Measurements from ENCODE around the gene SFXN2. TPM values are rescaled to one million over a fixed set of nuclear protein-coding genes. Genes with fewer than 3 reads are reported as not detected.
A peak's percentile ranks its signal among the peaks of the same experiment; 100 is the strongest.

SFXN2 gene
- total and polyA plus RNA-seq, 4 experiments from 2014 or later: 9.5 to 21.7 (median 15.8) TPM

DNA sequence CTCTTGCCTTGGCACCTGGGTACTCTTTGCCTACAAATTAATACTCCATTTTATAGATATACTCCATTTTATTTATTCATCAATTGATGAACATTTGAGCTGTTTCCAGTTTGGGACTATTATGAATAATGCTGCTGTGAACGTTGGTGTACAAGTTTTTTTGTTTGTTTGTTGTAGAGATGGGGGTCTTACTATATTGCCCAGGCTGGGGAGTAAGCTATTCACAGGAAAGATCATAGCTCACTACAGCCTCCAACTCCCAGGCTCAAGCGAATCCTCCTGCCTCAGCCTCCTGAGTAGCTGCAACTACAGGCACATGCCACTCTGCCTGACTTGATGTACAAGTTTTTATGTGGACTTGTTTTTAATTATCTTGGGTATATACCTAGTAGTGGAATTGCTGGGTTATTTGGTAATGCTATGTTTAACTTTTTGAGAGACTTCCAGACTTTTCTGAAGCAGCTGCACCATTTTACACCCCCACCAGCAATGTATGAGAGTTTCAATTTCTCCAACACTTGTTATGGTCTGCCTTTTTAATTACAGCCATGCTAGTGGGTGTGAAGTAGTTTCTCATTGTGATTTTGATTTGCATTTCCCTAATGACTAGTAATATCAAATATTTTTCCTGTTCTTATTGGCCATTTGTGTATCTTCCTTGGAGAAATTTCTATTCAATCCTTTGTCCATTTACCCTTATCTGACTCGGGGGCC, 45.2 kb downstream of the SFXN2 start:
- Histone ChIP-seq H3K36me3 (ENCODE audit: insufficient read depth, low read length) (no peaks in the 10 kb centered on the region), H3K4me1 (ENCODE audit: insufficient read depth, low read length) (peaks cover 15% of the 10 kb centered on the region), H3K4me3 (ENCODE audit: low read length in 2 of 2) (no peak overlapping the region), H3K27me3 (ENCODE audit: insufficient read depth, low read length) (no peaks in the 10 kb centered on the region), H3K27ac (ENCODE audit: low read depth, low read length) (no peak overlapping the region), H3K9me3 (ENCODE audit: control insufficient read depth in 1 of 2, low read length in 2 of 2) (no peaks in the 10 kb centered on the region)
- intact Hi-C loops (cut with micrococcal nuclease): no loop called here
- POLR2A ChIA-PET (ENCODE audit: partially characterized antibody): interaction anchor here (0.6 to 1.6 kb wide), 2 partner anchors 16 to 114 kb away, joined by 3 to 4 read pairs; partner anchors contain the start of gene WBP1L
- Mint-ChIP-seq H3K27ac (no peak overlapping the region), H3K36me3 (peaks cover 23 to 31% of the 10 kb centered on the region in 2 donors), H3K9me3 (no peaks in the 10 kb centered on the region), H3K4me3 (no peak overlapping the region), H3K27me3 (no peaks in the 10 kb centered on the region), H3K4me1 (peaks cover 16 to 43% (median 27%) of the 10 kb centered on the region in 4 donors)
- no peak for DNase-seq
- CTCF ChIA-PET (ENCODE audit: partially characterized antibody): interaction anchor here (1.1 to 1.5 kb wide), 2 partner anchors 8 to 45 kb away, joined by 3 to 5 read pairs; partner anchors contain the start of genes ARL3 and SFXN2

GRCh38 chr10:102761981-102762380, 47.5 kb downstream of the SFXN2 start:
- no peaks in the 10 kb centered on the region for H3K36me3 ChIP-seq (ENCODE audit: insufficient read depth, low read length)
- H3K36me3 Mint-ChIP-seq: peaks cover 26 to 33% of the 10 kb centered on the region in 2 donors
- no peaks in the 10 kb centered on the region for H3K9me3 Mint-ChIP-seq
- no peaks in the 10 kb centered on the region for H3K9me3 ChIP-seq (ENCODE audit: control insufficient read depth in 1 of 2, low read length in 2 of 2)
- no peaks in the 10 kb centered on the region for H3K27me3 ChIP-seq (ENCODE audit: insufficient read depth, low read length)
- H3K4me3 Mint-ChIP-seq: no peak overlapping the region
- H3K27me3 Mint-ChIP-seq: no peaks in the 10 kb centered on the region
- H3K4me1 Mint-ChIP-seq: peaks cover 22 to 39% (median 32%) of the 10 kb centered on the region in 4 donors
- peak overlapping the region in 1 of 7 donors; percentile 8 for H3K27ac Mint-ChIP-seq
- H3K4me1 ChIP-seq (ENCODE audit: insufficient read depth, low read length): peaks cover 16% of the 10 kb centered on the region
- H3K4me3 ChIP-seq (ENCODE audit: low read length in 2 of 2): no peak overlapping the region
- intact Hi-C loops (cut with micrococcal nuclease): no loop called here
- no peak for DNase-seq
- ChIA-PET CTCF (ENCODE audit: partially characterized antibody) (no interaction called here), POLR2A (ENCODE audit: partially characterized antibody) (no interaction called here)
- no peak overlapping the region for H3K27ac ChIP-seq (ENCODE audit: low read depth, low read length)

DNA sequence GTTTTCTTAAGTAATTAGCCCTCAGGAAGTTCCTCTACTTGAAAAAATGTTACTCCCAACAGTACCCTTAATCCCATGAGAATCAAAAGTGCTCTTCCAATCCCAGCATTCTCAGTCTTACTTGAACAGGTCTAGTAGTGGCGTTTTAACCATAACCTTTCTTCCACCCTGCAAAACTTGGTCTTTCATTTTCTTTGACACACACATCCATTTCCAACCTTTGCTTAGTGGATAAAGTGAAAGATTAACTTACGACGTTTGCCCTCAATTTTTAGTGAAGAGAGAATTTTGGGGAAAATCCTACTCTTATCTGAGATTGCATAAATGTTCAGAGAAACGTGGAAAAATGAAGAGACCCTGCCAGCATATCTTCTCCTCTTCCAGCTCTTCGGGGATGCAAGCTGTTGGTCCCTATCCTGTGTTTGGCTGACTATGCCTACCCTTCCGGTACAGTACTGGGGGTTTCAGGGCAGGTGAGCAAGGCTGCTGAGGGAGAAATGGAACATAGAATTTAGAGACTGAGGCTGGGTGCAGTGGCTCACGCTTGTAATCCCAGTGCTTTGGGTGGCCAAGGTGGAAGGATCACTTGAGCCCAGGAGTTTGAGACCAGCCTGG, 48.1 kb downstream of the SFXN2 start:
- peaks cover 26 to 32% of the 10 kb centered on the region in 2 donors for H3K36me3 Mint-ChIP-seq
- H3K9me3 ChIP-seq (ENCODE audit: control insufficient read depth in 1 of 2, low read length in 2 of 2): no peaks in the 10 kb centered on the region
- peak overlapping the region in 1 of 7 donors; percentile 66 for H3K27ac Mint-ChIP-seq
- CTCF ChIA-PET (ENCODE audit: partially characterized antibody): interaction anchor here (2.8 kb wide), 1 partner anchor 9 kb away, joined by 15 read pairs; no protein-coding TSS in a partner anchor
- no peaks in the 10 kb centered on the region for H3K27me3 Mint-ChIP-seq
- H3K27me3 ChIP-seq (ENCODE audit: insufficient read depth, low read length): no peaks in the 10 kb centered on the region
- no peak for DNase-seq
- POLR2A ChIA-PET (ENCODE audit: partially characterized antibody): interaction anchor here (0.7 kb wide), 1 partner anchor 258 kb away, joined by 3 read pairs; the partner anchor contains the start of gene SUFU
- intact Hi-C loops (cut with micrococcal nuclease): no loop called here
- no peak overlapping the region for H3K4me3 ChIP-seq (ENCODE audit: low read length in 2 of 2)
- peaks cover 16% of the 10 kb centered on the region for H3K4me1 ChIP-seq (ENCODE audit: insufficient read depth, low read length)
- peaks cover 22 to 40% (median 31%) of the 10 kb centered on the region in 4 donors for H3K4me1 Mint-ChIP-seq
- no peak overlapping the region for H3K27ac ChIP-seq (ENCODE audit: low read depth, low read length)
- H3K36me3 ChIP-seq (ENCODE audit: insufficient read depth, low read length): no peaks in the 10 kb centered on the region
- H3K4me3 Mint-ChIP-seq: no peak overlapping the region
- H3K9me3 Mint-ChIP-seq: no peaks in the 10 kb centered on the region

GRCh38 chr10:102763037-102763607, 48.7 kb downstream of the SFXN2 start:
- Mint-ChIP-seq H3K36me3 (peaks cover 26 to 32% of the 10 kb centered on the region in 2 donors), H3K27ac (peak overlapping the region in 2 of 7 donors; percentile 36 to 66), H3K27me3 (no peaks in the 10 kb centered on the region), H3K4me3 (no peak overlapping the region), H3K9me3 (no peaks in the 10 kb centered on the region), H3K4me1 (peaks cover 24 to 45% (median 34%) of the 10 kb centered on the region in 4 donors)
- no peaks in the 10 kb centered on the region for H3K27me3 ChIP-seq (ENCODE audit: insufficient read depth, low read length)
- no peaks in the 10 kb centered on the region for H3K9me3 ChIP-seq (ENCODE audit: control insufficient read depth in 1 of 2, low read length in 2 of 2)
- H3K36me3 ChIP-seq (ENCODE audit: insufficient read depth, low read length): no peaks in the 10 kb centered on the region
- intact Hi-C loops (cut with micrococcal nuclease): no loop called here
- H3K4me1 ChIP-seq (ENCODE audit: insufficient read depth, low read length): peaks cover 19% of the 10 kb centered on the region
- H3K27ac ChIP-seq (ENCODE audit: low read depth, low read length): no peak overlapping the region
- no peak overlapping the region for H3K4me3 ChIP-seq (ENCODE audit: low read length in 2 of 2)
- DNase-seq: no peak
- POLR2A ChIA-PET (ENCODE audit: partially characterized antibody): interaction anchor here (0.7 kb wide), 1 partner anchor 259 kb away, joined by 3 read pairs; the partner anchor contains the start of gene SUFU
- CTCF ChIA-PET (ENCODE audit: partially characterized antibody): interaction anchor here (2.8 kb wide), 1 partner anchor 10 kb away, joined by 15 read pairs; no protein-coding TSS in a partner anchor

DNA sequence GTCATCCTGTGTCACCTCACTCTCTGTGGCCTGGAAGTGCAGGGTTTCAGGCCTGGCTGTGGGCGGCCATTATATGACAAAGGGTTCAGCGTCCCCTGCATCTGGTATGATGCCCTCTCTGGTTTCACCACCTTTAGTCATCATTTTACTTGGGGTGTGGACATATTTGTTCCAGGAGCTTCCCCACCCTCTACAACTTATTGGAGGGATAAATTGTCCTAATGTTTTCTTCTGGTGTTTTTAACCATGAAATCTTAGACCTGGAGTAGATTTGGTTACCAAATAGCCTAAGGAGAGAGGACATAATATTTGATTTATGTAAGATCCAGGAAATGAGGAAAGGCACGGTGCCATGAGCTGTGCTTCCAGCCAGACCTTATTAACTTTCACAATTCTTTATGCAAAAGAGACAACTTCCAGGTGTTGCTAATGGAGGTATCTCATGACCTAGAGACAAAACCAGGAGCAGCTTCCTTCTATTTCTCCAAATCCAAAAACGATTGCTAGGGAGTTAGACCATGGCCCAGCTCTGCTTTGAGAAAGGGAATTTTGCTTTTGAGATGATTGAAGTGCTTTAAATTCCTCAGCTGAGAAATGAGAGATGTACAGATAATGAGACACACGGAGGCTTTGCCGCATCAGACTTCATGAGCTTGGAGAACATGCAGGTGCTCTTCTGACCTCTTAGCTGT, 50.2 kb downstream of the SFXN2 start:
- no peaks in the 10 kb centered on the region for H3K9me3 ChIP-seq (ENCODE audit: control insufficient read depth in 1 of 2, low read length in 2 of 2)

GRCh38 chr10:102765336-102765735, 50.9 kb downstream of the SFXN2 start:
- ChIA-PET CTCF (ENCODE audit: partially characterized antibody) (interaction anchor here (1.5 to 2.8 kb wide), 2 partner anchors 12 to 123 kb away, joined by 3 to 15 read pairs; no protein-coding TSS in a partner anchor), POLR2A (ENCODE audit: partially characterized antibody) (no interaction called here)
- no peaks in the 10 kb centered on the region for H3K36me3 ChIP-seq (ENCODE audit: insufficient read depth, low read length)
- H3K9me3 ChIP-seq (ENCODE audit: control insufficient read depth in 1 of 2, low read length in 2 of 2): no peaks in the 10 kb centered on the region
- no peak for DNase-seq
- Mint-ChIP-seq H3K4me1 (peaks cover 22 to 44% (median 34%) of the 10 kb centered on the region in 4 donors), H3K36me3 (peaks cover 11 to 30% of the 10 kb centered on the region in 2 donors), H3K27ac (peak overlapping the region in 1 of 7 donors; percentile 43), H3K27me3 (no peaks in the 10 kb centered on the region), H3K9me3 (no peaks in the 10 kb centered on the region), H3K4me3 (no peak overlapping the region)
- H3K4me3 ChIP-seq (ENCODE audit: low read length in 2 of 2): no peak overlapping the region
- no peak overlapping the region for H3K27ac ChIP-seq (ENCODE audit: low read depth, low read length)
- intact Hi-C loops (cut with micrococcal nuclease): no loop called here
- H3K27me3 ChIP-seq (ENCODE audit: insufficient read depth, low read length): no peaks in the 10 kb centered on the region
- peaks cover 13% of the 10 kb centered on the region for H3K4me1 ChIP-seq (ENCODE audit: insufficient read depth, low read length)

More for the DNA sequence above, 50.2 kb downstream of the SFXN2 start:
- H3K4me1 Mint-ChIP-seq: peaks cover 18 to 38% (median 30%) of the 10 kb centered on the region in 4 donors
- Histone ChIP-seq H3K4me1 (ENCODE audit: insufficient read depth, low read length) (peaks cover 13% of the 10 kb centered on the region), H3K27me3 (ENCODE audit: insufficient read depth, low read length) (no peaks in the 10 kb centered on the region), H3K36me3 (ENCODE audit: insufficient read depth, low read length) (no peaks in the 10 kb centered on the region), H3K27ac (ENCODE audit: low read depth, low read length) (no peak overlapping the region), H3K4me3 (ENCODE audit: low read length in 2 of 2) (no peak overlapping the region)
- DNase-seq: no peak
- H3K9me3 Mint-ChIP-seq: no peaks in the 10 kb centered on the region
- ChIA-PET POLR2A (ENCODE audit: partially characterized antibody) (no interaction called here), CTCF (ENCODE audit: partially characterized antibody) (interaction anchor here (1.5 to 2.8 kb wide), 2 partner anchors 11 to 123 kb away, joined by 3 to 15 read pairs; no protein-coding TSS in a partner anchor)
- no peaks in the 10 kb centered on the region for H3K27me3 Mint-ChIP-seq
- H3K27ac Mint-ChIP-seq: peak overlapping the region in 1 of 7 donors; percentile 47
- intact Hi-C loops (cut with micrococcal nuclease): no loop called here
- H3K4me3 Mint-ChIP-seq: no peak overlapping the region
- H3K36me3 Mint-ChIP-seq: peaks cover 18 to 30% of the 10 kb centered on the region in 2 donors
